ENCODE results near the gene PRSS36.

DNA sequence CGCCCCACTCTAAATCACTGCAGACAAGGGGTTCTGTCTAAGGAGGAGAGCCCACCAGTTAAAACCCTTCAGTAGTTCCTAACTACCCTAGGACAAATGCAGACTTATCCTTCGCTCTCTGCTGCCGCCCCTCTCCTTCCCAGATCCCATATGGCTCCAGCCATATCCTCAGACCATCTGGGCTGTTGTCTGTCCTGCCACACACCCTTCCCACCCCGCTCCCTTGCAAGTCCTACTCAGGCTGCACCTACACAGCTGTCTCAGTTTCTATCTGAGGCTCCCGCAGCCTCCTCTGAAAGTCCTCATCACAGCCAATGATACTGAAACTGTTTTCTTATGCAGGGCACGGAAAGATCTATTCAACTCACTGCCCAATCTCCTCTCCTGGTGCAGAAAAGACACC lies 42.4 kb downstream of the PRSS36 start:
- TF ChIP-seq CTCF (IDR thresholded peaks at IDR 0.05) (no peak), POLR2AphosphoS5 (IDR thresholded peaks at IDR 0.05) (no peak), EP300 (IDR thresholded peaks at IDR 0.05) (no peak)
